Parathyroid adenoma (tissue), 2 donors: ENCODE measurements around the gene VSTM2A.

ENCODE experiments used
- H2AFZ ChIP-seq: fragments of 300-600 bp; sonication (generic); one replicate; pipeline ENCODE4 v1.7.0; 2017; ENCODE audit warnings: antibody characterized with exemption, mild to moderate bottlenecking
- H3K27ac ChIP-seq: fragments of 300-600 bp; sonication (generic); one replicate; pipeline ENCODE4 v1.7.0; 2017
- H3K27me3 ChIP-seq: fragments of 300-600 bp; sonication (generic); one replicate; pipeline ENCODE4 v1.7.0; 2017; ENCODE audit warnings: low read length; ENCODE audit not compliant: control insufficient read depth, insufficient read depth
- H3K36me3 ChIP-seq: fragments of 300-600 bp; sonication (generic); one replicate; pipeline ENCODE4 v1.7.0; 2017; ENCODE audit warnings: low read length; ENCODE audit not compliant: control insufficient read depth, insufficient read depth
- H3K4me1 ChIP-seq: fragments of 300-600 bp; sonication (generic); one replicate; pipeline ENCODE4 v1.7.0; 2017; ENCODE audit warnings: control low read depth
- H3K4me2 ChIP-seq: fragments of 300-600 bp; sonication (generic); one replicate; pipeline ENCODE4 v1.7.0; 2017; ENCODE audit warnings: low read length
- H3K4me3 ChIP-seq: fragments of 300-600 bp; sonication (generic); one replicate; pipeline ENCODE4 v1.7.0; 2017; ENCODE audit warnings: low read depth, low read length
- H3K79me2 ChIP-seq: fragments of 300-600 bp; sonication (generic); one replicate; pipeline ENCODE4 v1.7.0; 2017; ENCODE audit warnings: control low read depth
- H3K9ac ChIP-seq: fragments of 300-600 bp; sonication (generic); one replicate; pipeline ENCODE4 v1.7.0; 2017; ENCODE audit warnings: mild to moderate bottlenecking
- H3K9me3 ChIP-seq: fragments of 300-600 bp; sonication (generic); one replicate; pipeline ENCODE4 v1.7.0; 2017; ENCODE audit warnings: low read length; ENCODE audit not compliant: control insufficient read depth
- TF ChIP-seq, protein P1 (sequence below): fragments of 300-600 bp; sonication (generic); IDR thresholded peaks from one replicate; pipeline ENCODE4 v1.7.0; 2017; ENCODE audit warnings: antibody characterized with exemption, mild to moderate bottlenecking
- donor health status: primary hyperparathyroidism.

VSTM2A gene

DNA sequence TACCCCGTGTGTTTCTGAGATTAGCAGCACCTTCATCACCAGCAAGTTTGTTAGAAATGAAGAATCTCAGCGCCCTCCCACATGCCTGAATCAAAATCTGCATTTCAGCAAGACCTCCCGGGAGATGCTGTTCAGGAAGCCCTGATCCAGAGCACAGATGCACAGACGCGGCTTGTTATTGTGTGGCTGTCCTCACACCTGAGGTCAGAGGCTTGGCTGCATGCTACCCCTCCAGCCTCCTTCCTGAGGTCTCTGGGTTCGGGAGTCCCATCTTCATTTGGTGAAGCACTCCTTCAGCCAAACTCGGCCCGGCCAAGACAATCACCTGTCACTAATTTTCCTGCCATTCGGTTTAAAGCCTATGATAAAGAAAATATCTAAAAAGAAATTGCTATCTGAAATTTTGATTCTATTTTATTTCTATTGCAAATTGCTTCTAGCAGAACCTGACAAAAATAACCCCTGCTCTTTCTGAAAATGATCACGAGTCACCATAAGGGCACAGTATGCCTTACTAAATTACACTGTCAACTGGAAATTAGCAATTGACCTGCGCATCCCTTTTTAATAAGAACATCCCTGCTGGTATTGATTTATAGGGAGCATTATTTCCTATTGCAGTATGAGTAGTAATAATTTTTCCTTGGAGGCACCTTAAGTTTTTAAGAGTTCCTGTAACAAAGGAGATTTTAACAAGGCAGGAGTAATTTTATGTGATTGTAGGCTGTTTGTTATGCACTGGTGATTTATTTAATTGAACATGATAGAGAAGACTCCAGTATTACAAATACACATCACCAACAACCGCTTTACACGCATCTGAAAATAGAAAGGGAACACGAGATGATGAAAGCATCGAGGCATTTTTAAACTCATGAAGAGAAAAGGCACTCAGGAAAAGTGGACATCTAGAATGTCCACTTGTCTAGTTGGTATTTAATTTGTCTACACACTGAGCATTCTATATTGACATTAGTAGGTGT, 49.5 kb downstream of the VSTM2A start:
- H2AFZ ChIP-seq: no peak overlapping the region
- no peak overlapping the region for H3K27ac ChIP-seq
- TF ChIP-seq, protein P1, sequence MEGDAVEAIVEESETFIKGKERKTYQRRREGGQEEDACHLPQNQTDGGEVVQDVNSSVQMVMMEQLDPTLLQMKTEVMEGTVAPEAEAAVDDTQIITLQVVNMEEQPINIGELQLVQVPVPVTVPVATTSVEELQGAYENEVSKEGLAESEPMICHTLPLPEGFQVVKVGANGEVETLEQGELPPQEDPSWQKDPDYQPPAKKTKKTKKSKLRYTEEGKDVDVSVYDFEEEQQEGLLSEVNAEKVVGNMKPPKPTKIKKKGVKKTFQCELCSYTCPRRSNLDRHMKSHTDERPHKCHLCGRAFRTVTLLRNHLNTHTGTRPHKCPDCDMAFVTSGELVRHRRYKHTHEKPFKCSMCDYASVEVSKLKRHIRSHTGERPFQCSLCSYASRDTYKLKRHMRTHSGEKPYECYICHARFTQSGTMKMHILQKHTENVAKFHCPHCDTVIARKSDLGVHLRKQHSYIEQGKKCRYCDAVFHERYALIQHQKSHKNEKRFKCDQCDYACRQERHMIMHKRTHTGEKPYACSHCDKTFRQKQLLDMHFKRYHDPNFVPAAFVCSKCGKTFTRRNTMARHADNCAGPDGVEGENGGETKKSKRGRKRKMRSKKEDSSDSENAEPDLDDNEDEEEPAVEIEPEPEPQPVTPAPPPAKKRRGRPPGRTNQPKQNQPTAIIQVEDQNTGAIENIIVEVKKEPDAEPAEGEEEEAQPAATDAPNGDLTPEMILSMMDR: no peak
- no peak overlapping the region for H3K4me3 ChIP-seq
- no peaks in the 10 kb centered on the region for H3K79me2 ChIP-seq
- no peaks in the 10 kb centered on the region for H3K9me3 ChIP-seq
- no peak overlapping the region for H3K9ac ChIP-seq
- H3K4me1 ChIP-seq: no peaks in the 10 kb centered on the region
- no peaks in the 10 kb centered on the region for H3K27me3 ChIP-seq
- no peaks in the 10 kb centered on the region for H3K36me3 ChIP-seq
- H3K4me2 ChIP-seq: no peak overlapping the region

DNA sequence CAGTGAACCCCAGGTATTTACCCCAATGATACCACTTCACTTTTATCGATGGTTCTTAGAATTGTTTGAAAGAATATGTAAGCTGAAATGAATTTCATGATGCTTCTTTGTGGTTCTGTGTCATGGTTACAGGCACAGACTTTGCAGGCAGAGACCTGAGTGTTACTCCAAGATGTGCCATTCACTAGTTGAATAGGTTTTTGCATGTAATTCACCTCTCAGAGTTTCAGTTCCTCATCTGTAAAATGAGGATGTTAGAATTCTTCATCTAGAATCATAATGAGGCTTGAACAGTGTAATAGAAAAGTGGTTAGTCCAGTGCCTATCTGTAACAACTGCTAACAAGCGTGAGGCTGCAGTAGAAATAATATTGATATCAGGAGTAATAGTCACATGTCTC, 54.6 kb downstream of the VSTM2A start:
- no peaks in the 10 kb centered on the region for H3K27me3 ChIP-seq
- no peak overlapping the region for H2AFZ ChIP-seq
- H3K36me3 ChIP-seq: no peaks in the 10 kb centered on the region
- no peaks in the 10 kb centered on the region for H3K79me2 ChIP-seq
- no peak overlapping the region for H3K9ac ChIP-seq
- no peaks in the 10 kb centered on the region for H3K4me1 ChIP-seq
- H3K27ac ChIP-seq: no peak overlapping the region
- H3K9me3 ChIP-seq: no peaks in the 10 kb centered on the region
- no peak overlapping the region for H3K4me2 ChIP-seq
- no peak overlapping the region for H3K4me3 ChIP-seq
- TF ChIP-seq, protein P1: no peak

- Histone ChIP-seq H3K36me3 (no peaks in the 10 kb centered on the region), H3K27ac (no peak overlapping the region), H3K27me3 (no peaks in the 10 kb centered on the region), H3K4me1 (no peaks in the 10 kb centered on the region), H3K9ac (no peak overlapping the region), H2AFZ (no peak overlapping the region), H3K4me2 (no peak overlapping the region), H3K79me2 (no peaks in the 10 kb centered on the region), H3K9me3 (no peaks in the 10 kb centered on the region), H3K4me3 (no peak overlapping the region)
- TF ChIP-seq, protein P1: no peak
These were observed 73.4 kb downstream of the VSTM2A start for GRCh38 chr7:54615537-54615936.
